Panc1 (cell line): ENCODE data around the gene KCND1.

Experiments
- POLR2AphosphoS5 ChIP-seq: IDR thresholded peaks from 2 replicates; pipeline ENCODE4 v1.6.1; 2012; ENCODE audit warnings: mild to moderate bottlenecking, low read depth, low read length, moderate library complexity
- REST ChIP-seq, 2 experiments: IDR thresholded peaks; 2 replicates each; pipeline ENCODE4 v1.6.1; 2011 to 2012; ENCODE audit warnings: low read depth in 2 of 2, control low read depth in 1 of 2, low read length in 1 of 2, mild to moderate bottlenecking in 1 of 2, moderate library complexity in 1 of 2; ENCODE audit not compliant: insufficient read depth in 1 of 2
- SIN3A ChIP-seq: IDR thresholded peaks from 2 replicates; pipeline ENCODE4 v1.6.1; 2012; ENCODE audit warnings: low read depth, mild to moderate bottlenecking, low read length, moderate library complexity, borderline replicate concordance; ENCODE audit not compliant: insufficient read depth
- TCF7L2 ChIP-seq: IDR thresholded peaks from 2 replicates; pipeline ENCODE4 v1.6.1; 2011; ENCODE audit warnings: mild to moderate bottlenecking, low read depth, low read length, inconsistent platforms
- TF ChIP-seq, protein P1 (sequence below): fragments of 450-650 bp; IDR thresholded peaks from 2 replicates; pipeline ENCODE4 v1.5.1; 2017; ENCODE audit warnings: mild to moderate bottlenecking

- TF ChIP-seq SIN3A: no peak
- TF ChIP-seq, protein P1, sequence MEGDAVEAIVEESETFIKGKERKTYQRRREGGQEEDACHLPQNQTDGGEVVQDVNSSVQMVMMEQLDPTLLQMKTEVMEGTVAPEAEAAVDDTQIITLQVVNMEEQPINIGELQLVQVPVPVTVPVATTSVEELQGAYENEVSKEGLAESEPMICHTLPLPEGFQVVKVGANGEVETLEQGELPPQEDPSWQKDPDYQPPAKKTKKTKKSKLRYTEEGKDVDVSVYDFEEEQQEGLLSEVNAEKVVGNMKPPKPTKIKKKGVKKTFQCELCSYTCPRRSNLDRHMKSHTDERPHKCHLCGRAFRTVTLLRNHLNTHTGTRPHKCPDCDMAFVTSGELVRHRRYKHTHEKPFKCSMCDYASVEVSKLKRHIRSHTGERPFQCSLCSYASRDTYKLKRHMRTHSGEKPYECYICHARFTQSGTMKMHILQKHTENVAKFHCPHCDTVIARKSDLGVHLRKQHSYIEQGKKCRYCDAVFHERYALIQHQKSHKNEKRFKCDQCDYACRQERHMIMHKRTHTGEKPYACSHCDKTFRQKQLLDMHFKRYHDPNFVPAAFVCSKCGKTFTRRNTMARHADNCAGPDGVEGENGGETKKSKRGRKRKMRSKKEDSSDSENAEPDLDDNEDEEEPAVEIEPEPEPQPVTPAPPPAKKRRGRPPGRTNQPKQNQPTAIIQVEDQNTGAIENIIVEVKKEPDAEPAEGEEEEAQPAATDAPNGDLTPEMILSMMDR: no peak
- no peak for TF ChIP-seq POLR2AphosphoS5
- TF ChIP-seq REST (IDR thresholded peaks at IDR 0.05; ENCODE audit: insufficient read depth in 1 of 2, low read depth in 2 of 2, low read length in 1 of 2): no peak
- TF ChIP-seq TCF7L2: no peak
Measured at GRCh38 chrX:48914593-48915493, 56.8 kb downstream of the KCND1 start.
